Muscle layer of colon (tissue), 2 donors: Measurements from ENCODE around the gene TMEM184B.
A peak's percentile ranks its signal among the peaks of the same experiment; 100 is the strongest.

Source experiments
- H3K27ac ChIP-seq: one replicate; pipeline ENCODE4 v1.7.0; 2013; ENCODE audit warnings: low read depth, mild to moderate bottlenecking, low read length, moderate library complexity
- H3K27me3 ChIP-seq, 2 donors: one replicate each; pipeline ENCODE4 v1.7.0; 2013; ENCODE audit warnings: low read length in 2 of 2, mild to moderate bottlenecking in 2 of 2; ENCODE audit not compliant: insufficient read depth in 2 of 2, control insufficient read depth in 1 of 2
- H3K36me3 ChIP-seq: one replicate; pipeline ENCODE4 v1.7.0; 2013; ENCODE audit warnings: mild to moderate bottlenecking, low read length; ENCODE audit not compliant: insufficient read depth
- H3K4me1 ChIP-seq: one replicate; pipeline ENCODE4 v1.7.0; 2013; ENCODE audit warnings: mild to moderate bottlenecking, low read length; ENCODE audit not compliant: insufficient read depth
- H3K4me3 ChIP-seq, 2 donors: one replicate each; pipeline ENCODE4 v1.7.0; 2013; ENCODE audit warnings: low read length in 2 of 2, low read depth in 1 of 2, mild to moderate bottlenecking in 1 of 2, moderate library complexity in 1 of 2
- H3K9ac ChIP-seq: one replicate; pipeline ENCODE4 v1.7.0; 2013; ENCODE audit warnings: low read length
- H3K9me3 ChIP-seq: one replicate; pipeline ENCODE4 v1.7.0; 2013; ENCODE audit warnings: mild to moderate bottlenecking, low read length
- donor health status: abdominal sarcoma.
- donor health status: Adenocarcinoma of cecum.

Gene TMEM184B

GRCh38 chr22:38303974-38304373, 31.2 kb upstream of the TMEM184B start:
- Histone ChIP-seq H3K27me3 (no peaks in the 10 kb centered on the region), H3K9me3 (no peaks in the 10 kb centered on the region), H3K36me3 (peaks cover 45% of the 10 kb centered on the region), H3K4me3 (peak overlapping the region in 1 of 2 donors; percentile 28), H3K9ac (no peak overlapping the region), H3K27ac (no peak overlapping the region), H3K4me1 (peaks cover 36% of the 10 kb centered on the region)

- Histone ChIP-seq H3K4me1 (peaks cover 30% of the 10 kb centered on the region), H3K9ac (no peak overlapping the region), H3K4me3 (no peak overlapping the region), H3K27ac (no peak overlapping the region), H3K9me3 (no peaks in the 10 kb centered on the region), H3K27me3 (no peaks in the 10 kb centered on the region), H3K36me3 (peaks cover 56% of the 10 kb centered on the region)
Measured at GRCh38 chr22:38302906-38303305, 30.1 kb upstream of the TMEM184B start.

- Histone ChIP-seq H3K9ac (no peak overlapping the region), H3K27ac (no peak overlapping the region), H3K36me3 (peaks cover 75% of the 10 kb centered on the region), H3K9me3 (no peaks in the 10 kb centered on the region), H3K4me3 (no peak overlapping the region), H3K4me1 (peaks cover 26% of the 10 kb centered on the region), H3K27me3 (no peaks in the 10 kb centered on the region)
Measured at GRCh38 chr22:38300946-38301345, 28.1 kb upstream of the TMEM184B start.

- Histone ChIP-seq H3K9me3 (no peaks in the 10 kb centered on the region), H3K4me3 (no peak overlapping the region), H3K27me3 (no peaks in the 10 kb centered on the region), H3K9ac (no peak overlapping the region), H3K27ac (no peak overlapping the region), H3K4me1 (peaks cover 20% of the 10 kb centered on the region), H3K36me3 (peaks cover 81% of the 10 kb centered on the region)
Measured at GRCh38 chr22:38300197-38300945, 27.6 kb upstream of the TMEM184B start.

GRCh38 chr22:38299770-38300102, 26.9 kb upstream of the TMEM184B start:
- no peak overlapping the region for H3K9ac ChIP-seq
- H3K4me3 ChIP-seq = no peak overlapping the region
- H3K27me3 ChIP-seq = no peaks in the 10 kb centered on the region
- H3K27ac ChIP-seq = no peak overlapping the region
- peaks cover 14% of the 10 kb centered on the region for H3K4me1 ChIP-seq
- H3K9me3 ChIP-seq = no peaks in the 10 kb centered on the region
- peaks cover 87% of the 10 kb centered on the region for H3K36me3 ChIP-seq

GRCh38 chr22:38298312-38299005, 25.6 kb upstream of the TMEM184B start:
- H3K9ac ChIP-seq = no peak overlapping the region
- H3K27ac ChIP-seq = no peak overlapping the region
- H3K9me3 ChIP-seq = no peaks in the 10 kb centered on the region
- H3K4me1 ChIP-seq = peaks cover under 1% of the 10 kb centered on the region
- H3K27me3 ChIP-seq = no peaks in the 10 kb centered on the region
- no peak overlapping the region for H3K4me3 ChIP-seq
- H3K36me3 ChIP-seq = peaks cover 98% of the 10 kb centered on the region

GRCh38 chr22:38296372-38296771, 23.6 kb upstream of the TMEM184B start:
- H3K27me3 ChIP-seq = no peaks in the 10 kb centered on the region
- no peak overlapping the region for H3K9ac ChIP-seq
- H3K36me3 ChIP-seq = peaks cover 90% of the 10 kb centered on the region
- no peaks in the 10 kb centered on the region for H3K4me1 ChIP-seq
- no peaks in the 10 kb centered on the region for H3K9me3 ChIP-seq
- no peak overlapping the region for H3K4me3 ChIP-seq
- H3K27ac ChIP-seq = no peak overlapping the region

- Histone ChIP-seq H3K36me3 (peaks cover 85% of the 10 kb centered on the region), H3K27ac (no peak overlapping the region), H3K4me3 (no peak overlapping the region), H3K9me3 (no peaks in the 10 kb centered on the region), H3K9ac (no peak overlapping the region), H3K4me1 (no peaks in the 10 kb centered on the region), H3K27me3 (no peaks in the 10 kb centered on the region)
Measured at GRCh38 chr22:38295863-38296262, 23.1 kb upstream of the TMEM184B start.

GRCh38 chr22:38295339-38295738, 22.5 kb upstream of the TMEM184B start:
- Histone ChIP-seq H3K4me1 (no peaks in the 10 kb centered on the region), H3K36me3 (peaks cover 79% of the 10 kb centered on the region), H3K27me3 (no peaks in the 10 kb centered on the region), H3K9me3 (no peaks in the 10 kb centered on the region), H3K27ac (no peak overlapping the region), H3K9ac (no peak overlapping the region), H3K4me3 (no peak overlapping the region)

GRCh38 chr22:38294193-38294592, 21.4 kb upstream of the TMEM184B start:
- Histone ChIP-seq H3K27ac (no peak overlapping the region), H3K9ac (no peak overlapping the region)

GRCh38 chr22:38292694-38293093, 19.9 kb upstream of the TMEM184B start:
- Histone ChIP-seq H3K36me3 (peaks cover 61% of the 10 kb centered on the region), H3K27ac (peak overlapping the region; percentile 26), H3K9me3 (no peaks in the 10 kb centered on the region), H3K9ac (no peak overlapping the region), H3K4me3 (no peak overlapping the region), H3K4me1 (no peaks in the 10 kb centered on the region), H3K27me3 (no peaks in the 10 kb centered on the region)

More at GRCh38 chr22:38294193-38294592, 21.4 kb upstream of the TMEM184B start:
- Histone ChIP-seq H3K4me3 (no peak overlapping the region), H3K27me3 (no peaks in the 10 kb centered on the region), H3K4me1 (no peaks in the 10 kb centered on the region), H3K36me3 (peaks cover 76% of the 10 kb centered on the region), H3K9me3 (no peaks in the 10 kb centered on the region)
